ENCODE data around the gene BICDL2.

BICDL2 gene

GRCh38 chr16:2980227-2981176, 56.2 kb downstream of the BICDL2 start, which contains the start of gene PKMYT1:
TSS of gene PKMYT1 (minus strand) at chr16:2980446. CDS start at chr16:2979657, 789 bp downstream.
- DNase-seq, result peak; percentile 86

DNA sequence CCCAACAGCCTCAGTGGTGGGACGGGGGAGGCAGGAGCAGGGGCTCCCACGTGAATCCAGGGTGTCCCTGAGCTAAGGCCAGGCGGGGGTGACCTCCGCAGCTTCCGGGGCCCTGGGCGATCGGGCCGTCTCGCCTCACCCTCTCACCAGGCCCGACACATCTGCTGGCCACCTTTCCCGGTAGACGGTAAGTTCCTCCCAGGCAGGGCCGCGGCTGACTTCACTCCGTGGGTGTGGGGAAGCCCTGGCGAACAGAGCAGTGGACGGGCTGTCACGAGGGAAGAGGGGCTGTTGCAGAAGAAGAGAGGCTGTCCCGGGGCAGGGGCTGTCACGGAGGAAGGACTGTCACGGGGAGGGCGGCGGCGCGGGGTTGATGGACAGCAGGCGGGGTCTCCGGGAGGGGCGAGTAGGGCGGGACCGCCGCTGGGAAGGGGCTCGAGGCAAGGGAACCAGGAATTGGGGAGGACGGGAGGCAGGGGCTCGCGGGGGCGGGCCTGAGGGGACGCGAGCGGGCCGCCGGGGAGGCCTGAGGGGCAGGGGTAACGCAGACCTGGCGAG, 57.0 kb downstream of the BICDL2 start:
- no peak for DNase-seq

All from NCI-H1092 (cell line).